HG03354 (cell line): ENCODE data around the gene CALR3.
"Not testable (repeated sequence)": the region's sequence is repeated elsewhere in the genome, so short reads cannot be mapped to it uniquely, and the experiment has no call there.

Experiments used
- ATAC-seq: cut with Tn5 transposase; IDR thresholded peaks from one replicate; pipeline ENCODE4 v1.9.1; 2021; ENCODE audit warnings: mild to moderate bottlenecking; ENCODE audit not compliant: unreplicated experiment, poor library complexity, severe bottlenecking

CALR3 gene

GRCh38 chr19:16506161-16506560 lies 10.2 kb upstream of the CALR3 start:
- not testable (repeated sequence) for ATAC-seq

GRCh38 chr19:16504271-16504670 lies 8.3 kb upstream of the CALR3 start:
- no peak for ATAC-seq

GRCh38 chr19:16497837-16498236 lies 1.9 kb upstream of the CALR3 start:
- no peak for ATAC-seq

DNA sequence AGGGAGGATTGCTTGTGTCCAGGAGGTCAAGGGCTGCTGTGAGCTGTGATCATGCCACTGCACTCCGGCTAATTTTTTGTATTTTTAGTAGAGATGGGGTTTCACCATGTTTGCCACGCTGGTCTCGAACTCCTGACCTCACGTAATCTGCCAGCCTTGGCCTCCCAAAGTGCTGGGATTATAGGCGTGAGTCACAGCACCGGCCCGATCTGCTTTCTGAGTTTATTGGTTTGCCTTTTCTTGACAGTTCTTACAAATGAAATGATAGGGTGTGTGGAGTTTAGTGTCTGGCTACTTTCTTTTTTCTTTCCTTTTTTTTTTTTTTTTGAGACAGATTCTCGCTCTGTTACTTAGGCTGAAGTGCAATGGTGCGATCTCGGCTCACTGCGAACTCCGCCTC lies 1.1 kb upstream of the CALR3 start:
- ATAC-seq = no peak

GRCh38 chr19:16496613-16496983 lies 631 bp upstream of the CALR3 start:
- ATAC-seq = no peak

- ATAC-seq = not testable (repeated sequence)
Observed at GRCh38 chr19:16486476-16486875, 9.5 kb downstream of the CALR3 start.

- ATAC-seq = no peak
Observed at GRCh38 chr19:16482745-16483144, 13.2 kb downstream of the CALR3 start.

GRCh38 chr19:16477311-16477710 lies 18.7 kb downstream of the CALR3 start:
- ATAC-seq = no peak

DNA sequence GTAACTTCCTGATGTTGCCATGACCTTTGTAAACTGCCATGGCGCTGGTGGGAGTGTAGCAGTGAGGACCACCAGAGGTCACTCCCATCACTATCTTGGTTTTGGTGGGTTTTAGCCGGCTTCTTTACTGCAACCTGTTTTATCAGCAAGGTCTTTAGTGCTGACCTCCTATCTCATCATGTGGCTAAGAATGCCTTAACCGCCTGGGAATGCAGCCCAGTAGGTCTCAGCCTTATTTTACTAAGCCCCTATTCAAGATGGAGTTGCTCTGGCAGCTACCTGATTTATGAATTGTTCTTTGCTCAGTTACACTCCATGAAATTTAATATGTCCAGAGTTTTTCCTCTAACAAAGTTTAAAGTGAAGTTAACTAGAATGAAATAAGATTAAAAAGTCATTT lies 19.6 kb downstream of the CALR3 start:
- ATAC-seq = no peak

- ATAC-seq = no peak
Observed at GRCh38 chr19:16473875-16474392, 22.0 kb downstream of the CALR3 start.

DNA sequence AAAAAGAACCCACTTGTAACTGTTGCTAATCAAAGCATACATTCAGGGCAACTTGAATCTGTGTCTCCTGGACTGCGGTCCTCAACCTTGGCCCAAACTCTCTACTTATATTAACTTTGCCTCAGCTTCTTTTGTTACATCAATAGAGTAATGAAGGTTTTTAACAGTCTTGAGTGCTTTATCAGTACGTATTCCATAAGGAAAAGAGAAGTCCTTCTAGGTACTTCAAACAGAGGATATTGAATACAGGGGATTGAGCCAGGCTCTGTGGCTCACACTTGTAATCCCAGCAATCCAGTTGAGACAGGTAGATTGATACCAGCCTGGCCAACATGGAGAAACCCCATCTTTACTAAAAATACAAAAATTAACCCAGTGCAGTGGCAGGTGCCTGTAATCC lies 23.0 kb downstream of the CALR3 start:
- ATAC-seq = no peak

DNA sequence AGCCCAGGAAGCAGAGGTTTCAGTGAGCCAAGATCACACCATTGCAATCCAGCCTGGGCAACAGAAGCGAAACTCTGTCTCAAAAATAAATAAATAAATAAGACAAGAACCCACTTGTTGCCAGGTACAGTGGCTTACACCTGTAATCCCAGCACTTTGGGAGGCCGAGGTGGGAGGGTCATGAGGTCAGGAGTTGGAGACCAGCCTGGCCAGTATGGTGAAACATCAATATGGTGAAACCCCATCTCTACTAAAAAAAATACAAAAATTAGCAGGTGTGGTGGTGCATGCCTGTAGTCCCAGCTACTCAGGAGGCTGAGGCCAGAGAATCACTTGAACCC lies 23.4 kb downstream of the CALR3 start:
- ATAC-seq = not testable (repeated sequence)

GRCh38 chr19:16470911-16471811 lies 24.8 kb downstream of the CALR3 start:
- ATAC-seq = peak; percentile 34

GRCh38 chr19:16470541-16470910 lies 25.4 kb downstream of the CALR3 start:
- no peak for ATAC-seq

GRCh38 chr19:16467581-16467980 lies 28.4 kb downstream of the CALR3 start:
- no peak for ATAC-seq

GRCh38 chr19:16466802-16467427 lies 29.1 kb downstream of the CALR3 start:
- not testable (repeated sequence) for ATAC-seq

DNA sequence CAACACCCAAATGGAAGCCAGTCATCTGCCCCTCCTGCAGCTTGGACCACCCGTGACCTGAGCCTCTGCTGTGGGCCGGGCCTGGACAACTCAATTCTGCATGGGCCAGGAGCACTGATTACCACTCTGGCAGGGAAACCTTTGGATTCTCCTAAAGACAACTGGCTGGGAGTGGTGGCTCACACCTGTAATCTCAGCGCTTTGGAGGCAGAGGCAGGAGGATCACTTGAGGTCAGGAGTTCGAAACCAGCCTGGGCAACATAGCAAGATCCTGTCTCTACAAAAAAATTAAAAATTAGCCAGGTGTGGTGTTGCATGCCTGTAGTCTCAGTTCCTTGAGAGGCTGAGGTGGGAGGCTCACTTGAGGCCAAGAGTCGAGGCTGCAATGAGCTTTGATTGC lies 30.7 kb downstream of the CALR3 start:
- ATAC-seq = no peak

DNA sequence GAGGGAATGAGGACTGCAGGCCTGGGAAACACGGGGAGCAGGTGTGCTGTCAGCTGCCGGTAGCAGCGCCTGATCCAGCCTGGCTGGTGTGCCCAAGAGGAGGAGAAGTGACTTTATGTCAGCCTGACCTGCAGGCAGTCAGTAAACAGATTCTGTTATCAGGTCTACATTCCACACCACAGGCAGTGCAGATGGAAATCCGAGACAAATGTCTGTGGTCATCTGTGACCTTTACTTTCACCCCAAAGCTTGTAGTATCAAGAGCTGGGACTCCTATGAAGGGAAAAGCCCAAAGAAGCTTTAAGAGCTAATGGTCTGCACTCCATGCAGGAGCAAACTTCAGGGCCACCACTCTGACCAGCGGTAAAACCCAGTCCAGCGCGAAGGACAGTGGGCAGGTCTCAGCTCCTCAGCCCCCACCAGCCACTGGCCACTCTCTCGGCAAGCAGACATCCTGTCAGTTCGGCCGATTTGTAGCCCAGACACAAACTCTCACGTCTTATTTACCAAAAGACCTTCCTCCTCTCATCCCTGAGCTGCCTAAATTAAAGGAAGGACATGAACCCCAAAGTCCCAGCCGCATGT lies 31.9 kb downstream of the CALR3 start:
- no peak for ATAC-seq

GRCh38 chr19:16463341-16463990 lies 32.5 kb downstream of the CALR3 start:
- ATAC-seq = no peak

- ATAC-seq = no peak
Observed at GRCh38 chr19:16462757-16463250, 33.2 kb downstream of the CALR3 start.
